HG02840 (cell line): ENCODE results near the gene GHSR.

Source experiments
- ATAC-seq: cut with Tn5 transposase; IDR thresholded peaks from one replicate; pipeline ENCODE4 v1.9.1; 2021; ENCODE audit warnings: mild to moderate bottlenecking, moderate library complexity, moderate number of reproducible peaks; ENCODE audit not compliant: unreplicated experiment, low FRiP score

GHSR gene

DNA sequence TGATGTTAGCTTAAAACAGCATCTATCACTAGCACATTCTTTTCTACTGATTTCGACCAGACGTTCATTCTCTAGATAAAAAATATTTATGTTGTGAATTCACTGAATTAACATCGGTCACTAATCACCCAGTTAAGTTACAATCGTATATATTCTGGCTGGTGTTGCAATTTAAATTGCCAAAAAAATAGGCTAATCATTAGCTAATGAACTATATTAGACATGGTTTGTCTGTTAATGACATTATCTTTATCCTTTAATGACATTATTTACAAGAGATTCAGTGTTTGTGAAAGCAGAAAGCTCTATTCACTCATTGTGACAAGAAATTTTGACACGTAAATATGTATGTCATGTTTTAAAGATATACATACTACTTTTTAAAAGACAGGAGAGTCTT lies 6.7 kb downstream of the GHSR start:
- ATAC-seq, result no peak

DNA sequence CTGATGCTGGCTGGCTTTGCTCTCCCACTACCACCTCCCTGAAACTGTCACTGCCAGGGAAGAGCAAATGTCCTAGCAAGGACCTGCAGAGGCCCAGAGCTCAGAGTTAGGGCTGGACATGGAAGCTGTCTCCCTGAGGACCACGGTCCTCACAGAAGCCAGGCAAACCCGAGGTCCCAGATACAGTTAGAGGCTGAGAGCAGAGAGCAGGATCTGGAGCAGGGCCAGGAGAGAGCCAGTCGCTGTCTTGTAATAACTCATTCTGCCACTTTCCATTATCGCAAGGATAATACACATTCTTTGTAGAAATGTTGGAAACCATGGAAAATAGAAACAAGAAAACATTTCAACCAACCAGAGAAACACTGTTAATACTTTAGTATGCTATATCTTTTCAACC lies 10.1 kb downstream of the GHSR start:
- ATAC-seq, result no peak

DNA sequence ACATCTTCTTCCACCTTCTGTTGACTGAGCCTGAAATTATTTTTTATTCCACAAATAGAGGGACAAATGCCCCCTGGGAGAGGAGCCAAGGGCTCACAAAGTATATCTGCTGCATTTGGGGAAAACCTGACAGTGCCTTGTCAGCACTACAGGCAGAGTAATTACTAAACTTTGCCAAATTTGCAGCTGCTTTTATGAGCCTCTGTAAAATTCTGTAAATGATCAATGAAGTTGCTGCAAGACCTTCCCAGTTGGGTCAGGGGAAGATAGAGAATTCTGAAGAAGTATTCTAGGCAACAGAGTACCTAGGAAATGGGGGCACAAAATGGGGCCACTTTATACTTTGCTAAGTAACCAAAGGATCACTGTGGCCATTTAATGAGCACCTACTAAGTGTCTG lies 10.5 kb downstream of the GHSR start:
- no peak for ATAC-seq

DNA sequence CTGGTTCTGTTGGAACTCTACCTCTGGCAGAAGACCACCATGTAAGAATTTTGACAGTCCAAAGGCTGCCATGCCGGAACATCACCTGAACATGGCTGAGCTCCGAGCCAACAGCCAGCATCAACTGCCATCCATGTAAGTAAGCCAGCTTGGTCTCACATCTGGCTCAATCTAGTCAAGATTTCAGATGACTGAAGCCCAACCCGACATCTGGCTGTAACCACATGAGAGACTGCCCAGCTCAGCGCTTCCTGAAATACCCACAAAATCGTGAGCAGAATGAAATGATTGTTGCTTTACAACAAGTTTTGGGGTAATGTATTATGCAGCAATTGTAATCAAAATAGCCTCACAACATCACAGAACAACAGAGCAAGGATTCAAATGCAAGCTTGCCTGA lies 32.9 kb downstream of the GHSR start:
- ATAC-seq, result no peak

DNA sequence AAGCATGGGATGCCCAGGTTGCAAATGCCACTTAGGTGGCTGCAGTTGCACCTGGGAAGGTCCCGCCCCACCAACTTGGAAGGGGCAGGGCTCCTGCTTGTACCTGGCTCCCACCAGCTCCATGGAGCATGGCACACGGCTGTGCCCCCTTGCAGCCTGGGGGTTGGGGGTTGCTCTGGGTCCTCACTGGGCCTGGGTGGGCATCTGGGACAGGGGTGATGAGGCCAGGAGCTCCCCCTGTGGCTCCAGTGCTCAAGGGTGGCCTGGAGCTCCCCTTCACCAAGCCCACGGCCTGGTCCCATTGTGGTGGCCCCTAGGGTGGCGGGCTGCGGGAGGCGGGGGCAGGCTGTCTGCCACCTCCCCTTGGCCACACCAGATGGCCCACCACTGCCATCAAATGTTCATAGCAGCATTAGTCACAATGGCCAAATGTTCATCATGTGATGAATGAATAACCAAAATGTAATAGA lies 36.7 kb downstream of the GHSR start:
- no peak for ATAC-seq

DNA sequence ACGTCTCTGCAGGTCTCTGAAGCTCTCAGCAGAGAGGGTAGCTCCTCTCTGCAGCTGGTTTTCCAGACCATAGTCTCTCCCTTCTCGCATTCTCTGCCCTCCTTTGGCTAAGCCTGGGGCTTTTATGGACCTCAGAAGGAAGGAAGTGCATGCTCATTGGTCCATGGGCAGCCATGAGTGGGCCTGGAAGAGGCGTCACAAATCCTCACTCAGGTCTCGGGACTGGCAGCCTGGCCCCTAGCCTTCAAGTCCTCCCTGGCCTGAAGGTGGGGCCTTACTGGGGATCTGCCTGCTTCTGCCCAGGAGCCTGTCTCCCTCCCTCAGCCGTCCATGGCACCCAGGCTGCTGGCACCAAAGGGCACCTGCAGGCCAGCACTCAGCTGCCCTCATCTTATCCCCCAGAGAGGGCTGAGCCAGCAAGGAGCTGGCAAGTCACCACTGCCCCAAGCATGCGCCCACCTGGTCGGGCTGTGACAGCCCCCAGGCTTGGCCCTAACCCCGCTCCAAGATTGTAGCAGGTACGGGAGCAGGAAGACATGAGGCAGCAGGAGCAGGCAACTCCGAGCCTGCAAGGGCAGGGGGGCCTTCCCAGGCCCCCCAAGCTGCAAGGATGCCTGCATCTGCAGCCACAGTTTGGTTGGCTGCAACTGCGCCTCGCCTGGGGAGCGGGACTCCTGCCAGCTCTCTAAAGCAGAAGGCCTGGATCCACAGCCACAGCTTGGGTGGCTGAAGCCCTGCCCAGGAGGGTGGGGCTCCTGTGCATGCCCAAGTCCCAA lies 37.4 kb downstream of the GHSR start:
- ATAC-seq, result no peak

DNA sequence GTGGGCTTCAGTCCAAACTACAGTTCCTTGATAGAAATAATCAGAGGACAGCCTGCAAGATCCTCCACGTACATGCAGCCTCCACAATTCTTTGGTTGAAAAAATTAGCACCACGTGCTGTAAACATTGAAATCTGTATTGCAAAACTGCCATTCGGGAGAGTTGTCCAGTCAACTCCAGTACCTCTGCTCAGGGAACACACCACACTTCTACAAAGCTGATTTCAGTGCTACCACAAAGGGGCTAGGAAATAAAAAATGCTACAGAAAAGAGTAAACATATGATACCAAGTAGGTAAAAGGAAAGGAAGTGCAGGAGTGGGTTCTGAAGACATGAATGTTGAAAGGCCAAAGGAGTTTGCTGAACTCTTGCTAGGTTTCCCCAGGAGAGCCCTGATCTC lies 40.4 kb downstream of the GHSR start:
- no peak for ATAC-seq

DNA sequence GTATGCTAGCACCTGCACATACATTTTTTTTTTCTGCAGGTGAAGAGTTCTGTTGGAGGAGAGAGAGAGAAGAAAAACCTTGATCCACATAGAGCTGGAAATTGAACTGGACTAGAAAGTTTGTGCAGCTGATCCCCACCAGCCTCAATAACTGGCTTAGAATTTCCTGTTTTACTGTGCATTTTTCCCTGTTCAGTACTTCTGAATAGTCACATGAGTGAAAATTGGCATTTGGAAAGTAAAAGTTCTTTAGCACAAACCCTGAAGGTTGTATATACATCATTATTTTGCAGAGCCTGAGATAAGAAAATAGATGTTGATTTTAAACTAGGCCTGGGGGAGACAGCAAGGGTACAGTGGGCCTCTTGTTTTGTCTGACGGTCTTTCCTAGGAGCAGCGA lies 42.3 kb downstream of the GHSR start:
- no peak for ATAC-seq

DNA sequence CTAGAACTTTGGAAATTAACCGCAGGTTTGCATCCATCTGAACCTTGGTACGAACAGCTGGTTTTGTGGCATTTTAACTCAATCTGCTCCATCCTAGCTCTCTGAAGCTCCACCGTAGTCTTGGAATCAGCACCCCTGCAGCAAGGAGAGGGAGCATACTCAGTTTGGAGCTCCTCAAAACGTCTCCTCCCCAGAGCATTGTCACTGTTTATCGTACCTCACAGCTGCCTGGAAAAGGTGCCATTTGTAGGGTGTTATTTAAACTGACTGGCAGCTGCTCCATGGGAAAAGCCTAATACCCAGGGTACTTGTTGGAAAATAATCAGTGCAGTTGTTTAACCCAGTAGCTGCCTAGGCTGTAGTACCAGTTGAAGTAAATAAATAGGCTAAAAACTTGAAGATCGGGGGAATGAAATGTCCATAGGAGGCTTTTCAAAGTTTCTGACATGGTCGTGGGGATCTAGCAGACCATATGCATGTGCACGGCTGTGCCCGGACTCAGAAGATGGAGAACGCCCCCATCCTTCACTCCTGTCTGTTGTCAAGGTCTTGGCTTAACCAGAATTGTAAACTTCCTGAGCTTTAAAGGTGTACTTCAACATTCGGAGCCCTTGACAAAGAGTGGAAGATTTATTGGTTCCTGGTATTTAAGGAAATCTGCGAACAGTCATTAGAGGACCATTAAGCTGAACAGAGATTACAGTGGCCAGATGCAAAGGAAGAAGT lies 43.9 kb downstream of the GHSR start:
- no peak for ATAC-seq

DNA sequence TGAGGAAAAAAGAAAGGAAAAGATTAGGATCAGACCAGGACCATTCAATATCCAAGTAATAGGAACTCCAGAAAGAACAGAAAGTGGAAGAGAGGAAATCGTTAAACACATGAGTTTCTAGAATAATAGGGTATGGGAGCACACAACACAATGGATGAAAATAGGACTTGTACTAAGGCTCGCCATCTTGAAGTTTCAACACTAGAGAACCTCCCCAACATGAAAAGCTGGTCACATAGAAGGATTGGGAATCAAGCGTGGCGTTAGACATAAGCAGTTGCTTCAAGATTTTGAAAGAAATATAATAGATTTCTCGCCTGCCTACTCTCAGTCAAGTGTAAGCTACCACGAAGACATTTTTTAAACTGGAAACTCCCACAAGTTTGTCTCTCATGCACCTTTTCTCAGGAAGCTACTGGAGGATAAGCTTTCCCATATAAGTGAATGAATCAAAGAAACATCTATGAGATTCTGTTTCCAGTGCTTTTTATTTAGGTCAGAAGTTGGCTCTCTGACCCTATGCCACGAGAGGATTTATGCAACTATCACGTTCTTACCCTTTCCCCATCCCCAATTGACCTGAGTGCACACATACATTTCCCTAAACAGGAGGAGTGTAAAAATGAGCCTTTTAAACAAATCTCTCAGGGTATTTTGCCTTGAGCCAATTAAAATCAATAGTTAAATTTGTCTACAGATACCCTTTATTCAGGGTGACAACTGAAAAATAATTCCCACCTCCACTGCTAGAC lies 45.2 kb downstream of the GHSR start:
- ATAC-seq, result no peak

DNA sequence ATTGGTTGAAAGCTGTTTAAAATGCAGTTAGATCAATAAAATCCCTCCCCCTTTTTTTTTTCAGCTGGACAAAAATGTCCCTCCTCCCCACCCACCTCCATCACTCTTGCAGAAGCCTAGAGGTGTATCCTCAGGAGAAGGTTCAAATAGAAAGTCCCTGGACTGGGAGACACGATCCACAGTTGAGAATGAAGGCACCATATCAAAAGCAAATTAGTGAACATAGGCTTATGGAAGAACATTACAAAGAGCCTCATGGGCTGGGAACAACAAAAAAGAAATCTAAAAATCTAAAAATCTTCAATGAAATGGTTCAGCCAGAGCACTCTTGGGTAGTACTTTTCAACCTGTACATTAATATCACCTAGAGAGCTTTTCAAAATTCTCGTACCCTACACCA lies 46.2 kb downstream of the GHSR start:
- ATAC-seq, result no peak

DNA sequence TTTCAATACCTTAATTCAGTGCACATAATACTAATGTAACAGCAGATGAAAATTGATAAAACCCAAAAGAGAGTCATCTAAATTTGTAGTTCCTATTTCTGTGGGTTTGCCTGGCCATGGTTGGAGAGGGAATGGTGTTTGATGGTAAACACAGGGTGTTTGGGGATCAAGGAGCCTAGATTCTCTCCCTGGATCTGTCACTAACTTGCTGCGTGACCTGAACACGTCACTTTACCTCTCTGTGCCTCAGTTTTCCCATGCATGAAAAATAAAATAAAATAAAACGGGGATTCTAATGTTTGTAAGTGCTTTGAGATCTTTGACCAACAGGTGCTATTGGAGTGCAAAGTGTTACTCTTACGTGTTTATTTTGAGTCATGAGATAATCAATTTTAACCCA lies 49.8 kb downstream of the GHSR start:
- ATAC-seq, result no peak

DNA sequence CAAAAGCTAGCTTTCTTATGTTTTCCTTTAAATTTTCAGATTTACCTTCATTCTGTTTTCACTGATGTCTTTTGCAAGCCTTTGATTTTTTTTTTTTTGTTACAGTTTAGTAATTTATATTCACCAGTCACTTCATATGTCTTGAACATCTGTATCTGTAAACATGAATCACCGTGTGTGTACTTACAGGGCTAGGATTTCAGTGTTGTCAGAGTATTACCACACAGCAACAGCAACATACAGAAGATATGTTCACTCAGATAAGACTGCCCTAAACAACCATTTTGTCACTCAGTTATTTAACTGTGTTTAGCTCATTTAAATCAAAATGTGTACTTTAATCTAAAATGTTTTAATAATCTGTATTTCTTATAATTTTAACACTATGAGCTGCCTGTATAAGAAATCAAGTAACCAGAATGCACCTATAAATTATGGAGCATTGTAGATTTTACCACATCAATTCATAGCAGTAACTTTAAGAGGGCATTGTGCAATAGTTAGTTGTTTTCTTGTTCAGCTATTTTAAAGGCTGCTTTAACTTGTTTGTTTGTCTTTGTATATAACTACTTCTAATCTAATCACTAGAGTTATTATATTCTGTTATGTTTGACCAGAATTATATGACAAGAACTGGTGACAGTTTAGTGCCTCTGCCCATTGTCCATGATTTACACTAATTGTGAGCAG lies 50.4 kb downstream of the GHSR start:
- ATAC-seq, result no peak

DNA sequence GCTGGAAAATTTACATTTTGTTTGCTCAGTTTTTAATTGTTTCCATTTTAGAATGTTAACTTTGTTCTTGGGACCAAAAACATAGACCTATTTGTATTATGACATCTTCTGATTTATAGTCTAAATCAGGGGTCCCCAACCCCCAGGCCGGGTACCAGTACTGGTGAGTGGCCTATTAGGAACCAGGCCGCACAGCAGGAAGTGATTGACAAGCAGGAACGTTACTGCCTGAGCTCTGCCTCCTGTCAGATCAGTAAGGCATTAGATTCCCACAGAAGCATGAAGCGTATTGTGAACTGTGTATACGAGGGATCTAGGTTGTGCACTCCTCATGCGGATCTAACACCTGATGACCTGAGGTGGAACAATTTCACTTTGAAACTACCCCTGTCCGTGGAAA lies 51.9 kb downstream of the GHSR start:
- no peak for ATAC-seq

DNA sequence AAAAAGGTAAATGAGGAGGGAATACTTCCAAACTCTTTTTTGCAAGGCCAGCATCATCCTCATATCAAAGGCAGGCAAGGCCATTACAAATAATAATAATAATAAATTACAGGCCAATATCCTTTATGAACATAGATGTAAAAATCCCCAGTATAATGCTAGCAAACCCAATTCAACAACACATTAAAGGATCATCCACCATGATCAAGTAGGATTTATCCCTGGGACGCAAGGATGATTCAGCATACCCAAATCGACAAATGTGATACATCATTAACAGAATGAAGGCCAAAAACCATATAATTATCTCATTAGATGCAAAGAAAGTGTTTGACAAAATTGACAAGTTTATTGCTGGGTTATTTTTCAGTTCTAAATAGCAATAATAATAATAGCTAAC lies 53.6 kb downstream of the GHSR start:
- ATAC-seq, result no peak
